HG02610 (cell line): Measurements from ENCODE around the gene CCDC92B.
"Not testable (repeated sequence)": the region's sequence is repeated elsewhere in the genome, so short reads cannot be mapped to it uniquely, and the experiment has no call there.

Source experiments
- ATAC-seq: cut with Tn5 transposase; IDR thresholded peaks from one replicate; pipeline ENCODE4 v1.9.1; 2021; ENCODE audit warnings: mild to moderate bottlenecking, moderate library complexity; ENCODE audit not compliant: unreplicated experiment

CCDC92B gene

DNA sequence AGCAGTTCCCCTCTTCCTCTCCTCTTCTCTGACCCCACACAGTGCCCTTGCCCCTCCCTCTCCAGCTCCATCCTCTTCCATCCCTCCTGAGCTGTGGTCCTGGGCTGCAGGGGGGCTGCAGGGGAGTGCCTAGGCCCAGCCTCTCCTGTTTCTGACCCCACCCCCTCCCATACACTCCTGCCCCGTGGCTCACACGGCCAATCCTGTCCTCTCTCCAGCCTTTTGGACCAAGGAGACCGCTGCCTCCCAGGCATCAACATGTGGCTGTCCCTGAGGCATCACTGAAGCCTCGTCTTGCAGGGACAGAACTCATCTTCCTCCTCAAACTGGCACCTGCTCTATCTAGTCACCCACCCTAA is 44.6 kb downstream of the CCDC92B start:
- ATAC-seq: no peak

DNA sequence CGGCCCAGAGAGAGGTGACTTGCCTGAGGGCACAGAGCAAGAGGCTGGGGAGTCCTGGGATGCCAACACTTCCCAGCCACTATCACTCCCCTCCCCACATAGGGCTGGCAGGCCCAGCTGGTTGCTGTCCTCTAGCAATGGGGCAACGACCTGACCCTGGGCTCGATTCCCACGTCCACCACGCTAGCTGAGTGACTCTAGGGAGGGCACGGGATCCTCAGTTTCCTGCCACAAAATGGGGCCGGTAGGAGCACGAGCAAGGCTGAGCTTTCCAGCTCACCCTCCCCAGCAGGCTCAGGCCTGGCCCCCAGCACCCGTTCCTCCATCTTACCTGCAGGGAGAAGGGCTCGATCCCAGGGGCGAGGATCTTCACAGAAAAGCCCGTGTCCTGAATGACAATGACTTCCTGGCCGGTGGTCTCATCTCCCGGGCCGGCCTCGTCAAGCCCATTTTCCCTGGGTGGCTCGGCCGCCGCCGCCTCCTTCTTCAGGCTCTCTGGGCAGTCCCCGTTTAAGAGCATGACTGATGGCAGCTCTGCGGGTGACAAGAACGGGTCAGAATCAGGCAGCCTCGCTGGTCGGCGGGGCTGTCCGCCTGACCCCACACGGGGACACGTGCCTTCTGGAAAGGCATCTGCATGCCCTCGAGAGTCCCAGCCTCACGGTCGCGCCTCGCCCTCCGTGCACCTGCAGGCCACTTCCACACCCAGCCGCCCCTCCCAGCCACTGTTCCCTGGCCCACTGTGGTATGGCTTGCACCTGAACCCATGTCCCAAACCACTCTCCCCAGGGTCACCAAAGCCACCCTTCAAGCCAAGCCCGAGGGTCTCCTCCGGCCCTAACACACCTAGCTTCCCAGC is 45.2 kb downstream of the CCDC92B start:
- no peak for ATAC-seq

DNA sequence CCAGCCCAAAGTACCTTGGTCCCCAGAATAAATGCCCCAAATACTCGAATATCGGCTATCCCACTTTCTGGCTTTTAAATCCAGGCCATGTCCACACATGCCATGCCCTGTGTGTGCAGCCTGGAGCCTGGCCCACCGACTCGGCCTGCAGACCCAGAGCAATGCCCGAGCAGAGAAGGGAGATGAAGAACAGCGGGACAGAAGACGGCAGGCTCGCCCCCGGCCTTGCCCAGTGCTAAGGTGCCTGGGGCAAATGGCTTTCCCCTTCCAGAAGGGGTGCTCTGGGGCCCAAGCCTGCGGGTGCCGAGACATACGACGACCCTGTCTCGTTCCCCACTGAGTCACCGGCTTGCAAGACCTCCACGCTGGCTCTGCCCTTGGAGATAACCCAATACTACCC is 45.8 kb downstream of the CCDC92B start:
- ATAC-seq: no peak

DNA sequence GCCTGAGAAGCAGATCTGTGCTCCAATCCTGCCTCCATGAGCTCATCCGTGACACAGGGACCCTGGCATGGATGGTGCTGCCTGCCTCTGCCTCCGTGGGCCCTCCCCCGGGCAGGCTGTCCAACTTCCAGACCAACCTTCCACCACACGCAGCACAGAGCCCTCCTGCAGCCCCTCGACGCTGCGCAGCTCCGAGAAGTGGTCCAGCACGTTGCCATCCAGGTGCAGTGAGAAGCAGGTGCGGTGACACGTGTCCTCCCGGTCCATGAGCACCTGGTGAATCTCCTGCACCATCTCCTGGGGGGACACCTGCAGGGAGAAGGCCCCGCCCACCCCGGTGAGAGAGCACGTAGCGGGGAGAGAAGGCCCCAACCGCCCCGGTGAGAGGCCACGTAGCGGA is 46.3 kb downstream of the CCDC92B start:
- ATAC-seq: no peak

DNA sequence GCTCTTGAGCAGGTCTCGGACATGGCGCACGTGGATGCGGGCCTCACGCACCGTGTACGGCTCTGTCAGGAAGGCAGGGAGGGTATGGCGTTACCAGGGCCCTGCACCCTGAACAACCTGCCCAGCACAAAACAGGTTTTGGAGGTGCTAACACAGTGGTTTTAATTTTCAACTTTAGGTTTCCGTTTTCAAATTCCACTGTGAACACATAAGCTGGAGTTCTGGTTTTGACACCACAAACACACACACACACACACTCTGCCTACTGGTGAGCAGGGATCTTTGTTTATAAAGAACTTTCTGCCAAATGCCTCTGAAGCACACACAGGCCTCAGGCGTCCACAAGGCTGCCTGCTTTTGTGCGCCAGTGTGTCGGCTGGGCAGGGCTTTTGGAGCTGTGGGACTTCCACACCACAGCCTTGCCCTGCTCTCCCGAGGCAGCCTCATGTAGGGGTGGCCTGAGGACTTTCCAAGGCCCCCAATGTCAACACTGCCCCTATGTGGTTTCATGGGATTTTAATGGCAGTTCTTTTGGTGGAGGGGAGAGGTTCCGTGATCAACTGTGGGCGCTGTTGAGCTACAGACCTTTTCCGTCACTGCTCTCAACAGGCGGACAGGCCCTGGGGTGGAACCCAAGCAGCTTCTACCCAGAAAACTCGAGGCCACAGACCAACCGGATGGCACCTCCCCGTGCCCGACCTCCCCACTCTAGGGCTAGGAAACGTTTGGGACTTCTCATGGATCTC is 47.3 kb downstream of the CCDC92B start:
- no peak for ATAC-seq

DNA sequence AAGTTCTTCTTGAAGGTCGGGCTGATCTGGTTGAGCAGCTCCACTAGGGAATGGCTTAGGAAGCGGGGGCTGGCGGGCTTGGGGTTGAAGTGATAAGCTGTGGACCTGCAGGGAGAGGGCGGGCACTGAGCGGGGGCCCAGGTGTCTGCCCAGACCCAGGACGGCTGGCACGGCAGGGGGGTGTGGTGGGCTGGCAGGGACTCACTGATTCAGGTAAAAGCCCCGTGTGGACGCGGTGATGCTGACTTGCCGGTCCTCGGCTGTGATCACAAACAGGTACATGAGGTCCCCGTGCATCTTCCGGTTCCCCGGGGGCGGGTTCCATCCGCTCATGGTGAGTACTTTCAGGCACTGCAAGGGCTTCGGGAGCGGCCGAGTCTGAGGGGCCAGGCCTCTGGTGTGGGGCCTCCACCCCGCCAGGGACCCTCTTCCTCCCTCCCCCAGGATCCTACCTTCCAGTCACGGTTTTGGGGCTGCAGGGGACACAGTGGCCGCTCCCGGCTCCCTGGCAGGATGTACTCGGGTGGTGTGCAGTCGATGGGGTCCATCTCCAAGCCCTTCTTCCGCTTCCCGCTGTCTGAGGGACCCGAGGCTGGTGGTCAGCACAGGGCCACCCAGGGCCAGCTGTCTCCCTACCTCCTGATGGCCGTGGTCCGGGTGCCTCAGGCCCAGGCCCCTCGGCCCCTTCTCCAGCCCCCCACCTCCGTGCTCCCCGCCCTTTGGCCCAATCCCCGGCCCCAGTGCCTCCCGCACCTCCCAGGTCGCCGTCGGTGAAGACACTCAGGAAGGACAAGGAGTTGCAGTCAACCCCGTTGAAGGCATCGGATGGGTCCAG is 48.1 kb downstream of the CCDC92B start:
- ATAC-seq: no peak

DNA sequence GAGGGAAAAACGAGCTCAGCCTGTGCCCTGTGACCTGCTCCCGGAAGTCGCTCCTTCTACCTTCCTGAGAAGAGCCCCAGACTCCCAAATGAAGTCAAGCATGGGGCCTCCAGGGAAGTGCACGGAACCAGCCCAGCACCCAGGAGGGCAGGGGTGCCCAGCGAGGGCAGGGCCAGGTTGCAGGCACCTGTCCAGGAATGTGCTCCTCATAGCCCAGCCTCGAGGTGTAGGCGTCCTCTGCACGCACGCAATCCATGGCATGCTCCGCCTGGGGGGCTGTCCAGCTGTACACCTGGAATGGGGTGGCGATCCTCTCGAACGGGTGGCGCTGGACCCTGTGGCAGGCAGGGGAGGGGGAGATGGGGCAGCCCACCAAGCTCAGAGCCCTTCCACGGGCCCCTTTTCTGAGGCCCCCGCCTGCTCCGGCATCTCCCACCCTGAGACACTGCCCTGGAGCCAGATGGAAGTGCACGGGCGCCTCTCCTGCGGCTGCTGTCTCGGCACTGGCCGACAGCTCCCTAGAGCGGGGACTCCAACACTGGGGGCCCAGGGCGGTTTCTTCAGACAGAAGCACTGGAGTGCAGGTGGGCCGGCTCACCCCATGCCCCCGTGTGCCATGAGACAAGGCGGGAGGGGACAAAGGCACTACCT is 48.8 kb downstream of the CCDC92B start:
- no peak for ATAC-seq

DNA sequence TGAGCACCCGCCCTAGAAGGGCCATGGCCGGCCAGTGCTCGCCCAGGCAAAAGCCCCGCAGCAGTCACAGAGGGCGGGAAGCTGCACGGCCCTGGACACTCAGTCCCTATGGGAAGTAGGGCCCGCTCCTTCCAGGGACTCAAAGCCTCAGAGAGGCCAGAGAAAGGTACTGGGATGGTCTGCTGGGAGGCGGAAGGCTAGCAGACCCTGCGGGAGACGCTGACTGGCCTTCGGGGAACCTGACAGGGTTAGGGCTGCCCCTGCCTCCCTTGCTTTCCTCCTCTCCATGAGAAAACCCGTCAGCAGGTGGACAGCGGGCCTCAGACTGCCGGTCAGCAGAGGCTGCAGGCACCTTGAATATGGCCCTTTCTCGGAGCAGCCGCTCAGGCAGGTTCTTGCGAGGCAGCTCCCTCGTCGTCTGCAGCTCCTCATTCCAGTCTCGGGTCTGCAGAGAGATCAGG is 49.4 kb downstream of the CCDC92B start:
- ATAC-seq: no peak

DNA sequence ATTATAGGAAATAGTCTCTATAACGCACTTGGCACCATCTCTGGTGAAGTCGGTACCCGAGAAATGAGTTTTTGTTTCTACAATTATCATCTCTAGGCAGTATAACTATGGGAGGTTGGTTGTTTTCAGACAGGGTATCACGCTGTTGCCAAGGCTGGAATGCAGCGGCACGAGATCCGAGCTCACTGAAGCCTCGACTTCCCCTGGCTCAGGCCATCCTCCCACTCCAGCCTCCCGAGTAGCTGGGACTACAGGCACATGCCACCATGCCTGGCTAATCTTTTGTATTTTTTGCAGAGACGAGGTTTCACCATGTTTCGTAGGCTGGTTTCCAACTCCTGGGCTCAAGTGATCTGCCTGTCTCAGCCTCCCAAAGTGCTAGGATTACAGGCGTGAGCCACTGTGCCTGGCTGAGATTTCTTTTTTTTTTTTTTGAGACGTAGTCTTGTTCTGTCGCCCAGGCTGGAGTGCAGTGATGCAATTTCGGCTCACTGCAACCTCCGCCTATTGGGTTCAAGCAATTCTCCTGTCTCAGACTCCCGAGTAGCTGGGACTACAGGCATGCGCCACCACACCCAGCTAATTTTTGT is 50.1 kb downstream of the CCDC92B start:
- not testable (repeated sequence) for ATAC-seq

DNA sequence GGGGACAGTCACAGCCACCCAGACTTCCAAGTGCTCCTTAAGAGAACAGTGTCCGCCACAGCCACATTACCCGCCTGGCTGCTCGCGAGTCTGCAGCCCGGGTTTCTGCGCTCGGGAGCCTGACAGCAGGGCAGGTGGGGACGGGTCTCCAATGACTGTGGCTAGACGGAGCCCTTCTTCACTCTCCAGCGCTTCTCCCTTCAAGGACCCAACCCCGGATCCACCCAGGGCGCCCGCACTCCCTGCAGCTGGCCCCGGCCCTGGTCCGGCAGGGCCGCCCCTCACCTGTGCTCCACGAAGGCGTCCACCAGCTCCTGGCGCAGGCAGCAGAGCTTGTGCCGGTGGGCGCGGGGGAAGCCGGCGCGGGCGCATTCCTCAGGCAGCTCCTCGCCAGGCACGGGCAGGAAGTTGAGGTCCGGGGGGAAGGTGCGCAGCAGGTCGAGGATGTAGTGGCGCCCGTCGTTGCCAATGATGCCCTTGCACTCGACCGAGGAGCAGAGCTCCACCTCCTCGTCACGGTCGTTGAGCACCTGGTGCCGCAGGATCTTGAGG is 51.8 kb downstream of the CCDC92B start:
- no peak for ATAC-seq

DNA sequence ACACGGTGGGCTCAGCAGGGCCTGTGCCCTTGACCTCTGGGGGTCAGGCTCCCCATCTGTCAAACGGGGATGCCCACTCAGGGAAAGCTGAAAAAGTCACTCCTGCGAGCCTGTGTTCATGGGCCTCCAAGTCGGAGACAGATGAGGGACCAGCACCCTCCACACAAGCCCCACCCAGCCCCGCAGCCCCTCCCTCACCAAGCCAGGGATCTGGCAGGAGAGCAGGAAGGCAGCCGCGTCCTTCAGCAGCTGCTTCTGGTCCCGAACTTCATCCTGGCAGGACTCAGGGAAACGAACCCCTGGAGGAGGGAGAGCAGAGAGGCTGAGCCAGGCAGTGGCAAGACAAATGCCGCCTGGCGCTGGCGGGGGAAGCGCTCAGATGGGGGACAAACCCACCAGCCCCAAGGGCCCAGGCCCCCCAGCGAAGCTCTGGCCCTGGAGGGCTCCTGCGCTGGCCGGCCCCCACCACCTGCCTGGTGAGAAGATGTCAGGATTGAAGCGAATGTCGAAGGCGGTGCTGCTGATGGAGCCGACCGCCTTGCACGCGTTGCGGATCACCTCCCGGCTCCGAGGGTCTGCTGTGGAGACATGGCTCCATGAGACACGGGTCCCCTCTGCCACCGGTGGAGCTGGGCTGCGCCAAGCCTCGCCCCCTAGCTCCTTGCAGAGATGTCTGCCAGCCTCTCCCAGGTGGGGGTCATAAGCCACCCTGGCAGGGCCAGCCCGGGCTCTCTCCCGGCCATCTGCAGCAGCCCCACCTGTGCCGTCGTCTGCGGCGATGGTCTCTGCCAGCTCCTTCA is 53.3 kb downstream of the CCDC92B start:
- no peak for ATAC-seq

DNA sequence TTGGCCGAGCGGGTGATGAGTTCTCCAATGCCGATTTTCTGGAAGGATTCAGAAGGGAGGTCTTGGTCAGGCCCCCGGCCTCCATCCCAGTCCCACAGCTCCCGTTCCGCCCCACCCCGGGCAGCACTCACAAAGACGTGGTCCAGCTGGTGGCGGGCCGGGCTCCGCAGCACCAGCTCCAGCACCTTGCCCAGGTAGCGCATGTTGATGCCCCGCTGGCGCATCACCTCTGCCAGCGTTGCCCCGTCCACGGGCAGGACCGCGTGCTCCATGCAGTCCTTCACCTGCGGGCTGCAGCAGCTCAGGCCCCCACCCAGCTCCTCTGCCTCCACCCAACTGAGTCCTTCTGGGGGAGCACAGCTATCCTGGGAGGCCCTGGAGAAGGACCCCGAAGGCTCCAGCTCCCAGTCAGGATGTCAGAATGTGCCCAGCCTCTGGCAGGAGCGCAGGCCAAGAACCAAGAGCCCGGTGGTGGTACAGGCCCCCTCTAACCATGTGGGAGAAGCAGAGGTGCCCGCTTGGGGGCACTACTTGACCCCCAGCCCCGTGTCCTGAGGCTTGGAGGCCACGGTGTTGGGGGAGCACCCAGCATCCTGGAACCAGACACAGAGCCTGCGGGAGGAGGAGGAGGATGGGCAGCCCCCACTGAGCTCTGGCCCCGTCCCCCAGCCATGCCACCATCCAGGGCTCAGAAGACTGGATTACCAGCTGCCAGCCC is 54.0 kb downstream of the CCDC92B start:
- no peak for ATAC-seq

DNA sequence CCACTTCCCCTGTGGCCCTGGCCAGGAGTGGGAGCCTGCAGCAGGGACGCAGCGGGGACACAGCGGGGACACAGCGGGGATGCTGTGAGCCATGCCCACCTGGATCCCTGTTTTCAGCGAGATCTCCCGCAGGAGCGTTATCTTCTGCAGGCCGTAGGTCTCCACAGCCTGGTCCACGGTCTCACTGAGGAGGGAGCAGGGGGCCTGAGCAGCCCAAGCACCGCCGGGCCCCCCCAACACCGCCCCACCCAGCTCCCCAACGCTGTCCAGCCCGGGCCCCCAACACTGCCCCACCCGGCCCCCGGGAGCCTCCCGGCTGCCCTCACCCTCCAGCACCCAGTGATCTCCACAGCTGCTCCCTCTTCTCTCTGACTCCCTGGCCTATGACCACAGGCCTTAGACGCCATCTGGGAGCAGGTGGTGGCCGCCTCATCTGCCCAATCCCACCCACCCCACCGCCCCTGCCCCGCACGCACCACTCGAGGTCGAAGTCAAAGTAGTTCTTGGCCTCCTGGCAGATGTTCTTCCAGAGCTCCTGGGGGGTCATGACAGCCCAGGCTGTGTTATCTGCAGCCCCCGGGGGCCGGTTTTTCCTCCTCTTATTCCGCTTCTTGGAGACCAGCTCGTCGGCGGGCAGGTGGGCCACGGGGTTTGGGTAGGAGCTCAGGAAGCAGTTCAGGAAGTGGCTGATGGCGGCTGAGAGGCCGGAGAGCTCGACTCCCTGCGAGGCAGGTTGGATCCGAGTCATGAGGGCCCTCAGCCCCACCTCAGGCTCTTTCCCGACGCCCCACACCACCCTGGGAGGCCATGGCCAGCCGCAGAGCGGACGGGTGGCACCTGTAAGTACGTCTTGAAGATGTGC is 54.8 kb downstream of the CCDC92B start:
- no peak for ATAC-seq

DNA sequence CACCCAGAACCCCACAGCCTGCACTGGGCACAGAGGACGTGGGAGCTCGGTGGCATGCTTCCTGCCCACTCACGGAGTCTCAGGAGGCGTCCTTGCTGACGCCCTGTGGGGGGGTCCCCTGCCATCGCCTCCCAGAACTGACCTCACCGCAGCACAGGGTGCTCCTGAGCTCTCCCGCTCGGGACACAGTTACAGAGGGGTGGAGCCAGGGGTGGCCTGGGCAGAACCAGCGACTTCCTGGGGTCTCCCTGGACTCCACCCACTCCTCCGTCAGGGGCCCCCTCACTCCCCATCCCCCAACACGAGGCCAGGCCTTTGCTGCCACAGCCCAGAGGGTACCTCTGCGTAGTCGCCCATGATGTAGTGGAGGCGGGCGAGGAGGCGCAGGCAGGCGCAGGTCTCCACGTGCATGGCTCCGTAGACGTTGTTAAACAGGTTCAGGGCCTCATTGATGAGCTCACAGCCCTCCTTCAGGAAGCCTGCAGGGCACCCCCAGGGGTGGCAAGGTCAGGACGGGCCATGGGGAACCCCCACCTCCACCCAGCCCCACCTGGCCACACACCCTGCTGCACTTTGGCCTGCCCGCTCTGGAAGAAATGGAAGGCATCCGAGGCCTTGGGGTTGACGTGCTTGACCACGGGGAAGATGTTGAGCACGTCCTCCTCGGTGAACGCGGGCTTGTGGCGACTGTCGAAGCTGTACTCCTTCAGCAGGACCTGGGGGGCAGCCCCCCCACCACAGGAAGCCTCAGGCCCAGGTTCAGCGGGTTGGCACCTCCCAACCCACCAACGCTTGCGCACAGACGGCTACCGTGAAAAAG is 55.7 kb downstream of the CCDC92B start:
- no peak for ATAC-seq

DNA sequence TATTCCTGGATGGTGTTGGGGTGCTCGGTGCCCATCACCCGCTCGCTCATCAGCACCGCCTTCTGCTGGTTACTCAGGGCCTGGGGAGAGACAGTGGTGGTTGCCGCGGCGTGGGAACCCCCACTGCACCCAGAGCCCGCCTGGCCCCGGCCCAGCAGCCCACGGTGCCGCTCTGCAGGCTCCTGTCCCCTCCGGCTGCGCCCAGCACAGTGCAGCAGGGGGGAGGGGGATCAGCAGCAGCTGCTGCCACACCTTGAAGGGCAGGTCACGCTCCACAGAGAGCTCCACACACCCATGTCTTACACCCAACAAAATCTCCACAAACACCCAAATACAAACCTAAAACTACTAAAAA is 56.7 kb downstream of the CCDC92B start:
- ATAC-seq: no peak

DNA sequence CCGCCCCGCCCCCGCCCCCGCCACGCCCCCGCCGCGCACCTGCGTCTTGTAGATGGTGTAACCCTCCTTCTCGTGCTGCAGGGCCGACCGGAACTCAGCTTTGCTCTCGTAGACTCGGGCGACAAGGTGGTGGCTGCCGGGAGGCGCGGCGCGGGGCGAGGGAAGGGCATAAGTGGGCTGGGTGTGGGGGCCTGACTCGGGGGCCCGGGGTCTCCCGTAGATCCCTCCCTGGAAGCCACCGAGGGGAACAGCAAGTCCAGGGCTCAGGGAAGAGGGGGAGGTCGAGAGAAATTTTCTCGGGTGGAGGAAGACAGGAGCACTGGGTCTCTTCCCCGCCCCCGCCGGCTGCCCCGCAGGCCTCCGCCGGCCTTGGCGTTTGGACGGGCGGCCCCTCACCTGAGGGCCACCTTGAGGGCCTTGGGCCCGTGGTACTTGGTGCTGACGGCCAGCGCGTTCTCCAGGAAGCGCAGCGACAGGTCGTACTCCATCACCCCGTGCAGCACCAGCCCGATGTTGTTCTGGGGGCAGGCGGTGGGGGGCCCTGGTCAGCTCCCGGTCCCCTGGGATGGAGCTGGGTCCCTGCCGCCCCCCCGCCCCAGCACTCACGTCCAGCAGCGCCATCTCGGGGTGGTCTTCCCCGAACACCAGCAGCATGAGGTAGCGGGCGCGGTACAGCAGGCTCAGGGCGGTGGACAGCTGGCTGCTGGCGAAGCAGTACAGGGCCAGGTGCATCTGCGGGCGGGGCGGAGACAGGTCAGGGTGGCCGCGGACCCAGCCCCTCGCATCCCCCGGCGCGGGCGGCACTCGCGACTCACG is 57.3 kb downstream of the CCDC92B start:
- ATAC-seq: no peak
